ENCODE results near the gene PERP.
"Not testable (repeated sequence)": the region's sequence is repeated elsewhere in the genome, so short reads cannot be mapped to it uniquely, and the experiment has no call there.

Gene PERP

DNA sequence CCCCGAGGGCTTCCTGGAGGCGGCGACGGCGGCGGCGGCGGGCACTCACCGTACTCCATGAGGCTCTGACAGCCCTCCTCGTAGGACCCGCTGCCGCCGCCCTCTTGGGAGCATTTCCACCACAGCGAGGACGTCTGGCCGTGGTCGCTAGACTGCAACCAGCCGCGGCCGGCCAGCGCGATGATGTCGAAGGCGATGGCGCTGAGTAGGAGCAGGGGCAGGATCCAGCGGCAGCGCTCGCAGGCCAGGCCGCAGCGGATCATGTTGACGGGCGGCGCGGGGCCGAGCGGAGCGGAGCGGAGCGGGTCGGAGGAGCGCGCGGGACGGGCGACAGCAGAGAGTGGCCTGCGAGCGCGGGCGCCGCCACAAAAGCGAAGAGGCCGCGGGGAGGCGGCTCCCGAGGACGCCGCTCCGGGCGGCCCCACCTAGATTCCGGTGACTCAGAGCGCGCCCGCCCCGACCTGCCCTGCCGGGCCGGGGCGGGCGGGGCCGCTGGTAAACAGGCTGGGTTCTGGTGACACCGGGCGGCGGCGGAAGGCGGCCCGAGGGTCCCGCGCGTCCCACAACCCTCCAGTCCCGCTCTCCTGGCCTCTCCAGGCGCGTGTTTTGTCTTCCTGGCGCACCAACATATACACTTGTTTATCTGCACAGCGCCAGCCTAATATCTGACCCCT, at the start of gene PERP:
Gene PERP (minus strand): TSS at position 342 of the 674 bp plus-strand sequence. CDS start 79 bp downstream, at position 263.
- H3K4me3 ChIP-seq (ENCODE audit: low read depth, low read length) = peak within 1 kb of the TSS; percentile 78

DNA sequence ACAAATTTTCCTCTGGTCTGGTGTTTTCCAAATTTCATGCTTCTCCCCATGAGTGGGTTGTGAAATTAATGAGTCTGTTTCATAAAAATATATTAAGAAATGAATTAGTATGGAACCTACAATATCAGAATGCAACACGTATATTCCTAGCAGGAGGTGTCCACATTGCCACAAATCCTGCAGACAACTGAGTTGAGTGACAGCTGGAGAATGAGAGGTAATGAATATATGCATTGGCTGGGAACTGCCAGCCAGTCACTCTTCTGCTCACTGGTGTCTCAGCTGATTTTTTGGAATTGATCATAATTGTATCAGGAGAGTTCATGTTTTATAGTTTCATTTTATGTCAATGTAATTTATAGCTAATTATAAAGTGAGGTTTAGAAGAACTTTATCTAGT, 48.2 kb upstream of the PERP start:
- no peak overlapping the region for H3K4me3 ChIP-seq (ENCODE audit: low read depth, low read length)

DNA sequence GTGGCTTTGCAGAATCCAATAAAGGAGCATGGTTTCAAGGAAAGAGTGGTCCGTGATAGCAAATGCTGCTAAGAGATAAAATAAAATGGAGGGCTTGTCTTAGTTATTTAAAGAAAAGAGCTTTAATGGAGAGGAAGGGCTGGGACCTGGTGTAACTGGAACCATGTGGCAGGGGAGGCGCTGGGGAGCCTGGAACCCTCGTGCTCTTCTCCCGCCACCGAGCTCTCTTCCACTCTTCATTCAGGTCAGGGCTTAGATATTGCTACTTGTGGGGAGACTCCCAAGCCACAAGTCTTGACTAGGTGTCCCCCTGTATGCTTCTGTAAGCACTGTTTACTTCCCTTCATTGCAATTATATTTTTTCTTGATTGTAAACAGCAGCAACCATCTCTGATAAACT, 39.3 kb upstream of the PERP start:
- no peak overlapping the region for H3K4me3 ChIP-seq (ENCODE audit: low read depth, low read length)

DNA sequence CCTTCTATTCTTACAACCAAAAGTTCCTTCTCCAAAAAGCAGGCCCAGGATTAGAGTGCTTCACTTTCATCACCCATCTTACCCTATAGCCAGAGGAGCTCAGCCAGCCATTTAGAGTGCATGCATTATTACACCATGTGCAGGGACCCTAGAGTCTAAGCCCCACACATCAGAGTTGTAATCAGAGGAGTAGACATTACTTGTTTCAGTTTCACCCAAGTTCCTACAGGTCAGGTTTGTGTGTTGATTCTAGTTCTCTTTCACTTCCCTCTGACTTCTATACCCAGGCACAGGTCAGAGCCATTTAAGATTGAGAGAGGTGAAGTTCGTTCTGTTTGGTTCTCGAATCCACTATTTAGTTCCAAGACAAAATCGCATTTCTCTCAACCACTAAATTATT, 38.2 kb upstream of the PERP start:
- no peak overlapping the region for H3K4me3 ChIP-seq (ENCODE audit: low read depth, low read length)

DNA sequence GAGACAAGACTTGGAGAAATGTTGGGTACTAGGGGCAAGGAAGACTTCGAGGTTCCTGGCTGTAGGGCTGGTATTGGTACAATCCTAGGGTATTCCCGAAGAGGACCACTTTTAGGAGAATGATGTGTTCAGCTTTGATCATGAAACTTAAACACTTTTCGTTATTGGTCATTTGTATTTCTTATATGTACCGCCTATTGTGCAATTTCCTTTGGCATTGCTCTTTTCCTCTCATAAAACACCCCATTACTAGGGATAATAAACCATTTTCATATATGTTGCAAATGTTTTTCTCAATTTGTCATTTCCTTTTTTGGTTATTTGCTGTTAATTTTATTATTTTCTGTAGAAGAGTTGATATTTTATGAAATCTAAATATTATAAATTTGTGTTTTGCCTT, 35.6 kb upstream of the PERP start:
- no peak overlapping the region for H3K4me3 ChIP-seq (ENCODE audit: low read depth, low read length)

DNA sequence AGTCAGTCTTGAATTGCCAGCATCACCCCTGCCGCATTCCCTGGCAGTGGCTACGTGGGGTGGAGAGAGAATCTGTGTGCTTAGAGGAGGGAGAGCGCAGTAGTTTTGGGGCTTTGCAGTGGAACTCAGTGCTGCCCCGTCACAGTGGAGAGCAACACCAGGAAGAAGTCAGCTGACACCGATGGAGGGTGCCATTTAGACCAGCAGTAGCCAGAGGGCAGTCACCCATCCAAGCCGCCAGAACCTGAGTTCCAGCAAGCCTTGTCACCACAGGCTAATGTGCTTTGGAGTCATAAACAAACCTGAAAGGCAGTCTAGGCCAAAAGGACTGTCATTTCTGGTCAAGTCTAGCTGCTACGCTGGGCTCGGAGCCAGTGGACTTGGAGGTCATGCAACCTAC, 22.0 kb upstream of the PERP start:
- H3K4me3 ChIP-seq (ENCODE audit: low read depth, low read length) = no peak overlapping the region

DNA sequence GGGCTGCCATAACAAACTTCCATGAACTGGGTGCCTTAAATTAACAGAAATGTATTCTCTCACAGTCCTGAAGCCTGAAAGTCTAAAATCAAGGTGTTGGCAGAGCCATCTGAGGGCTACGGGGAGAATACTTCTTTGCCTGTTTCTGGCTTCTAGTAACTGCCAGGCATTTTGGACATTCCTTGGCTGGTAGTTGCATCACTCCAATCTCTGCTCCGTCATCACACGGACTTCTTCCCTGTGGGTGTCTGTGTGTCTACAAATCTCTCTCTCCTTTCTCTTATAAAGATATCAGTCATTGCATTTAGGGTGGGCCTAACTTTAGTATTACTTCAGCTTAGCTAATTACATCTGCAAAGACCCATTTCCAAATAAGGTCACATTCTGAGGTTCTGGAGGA, 20.9 kb upstream of the PERP start:
- no peak overlapping the region for H3K4me3 ChIP-seq (ENCODE audit: low read depth, low read length)

DNA sequence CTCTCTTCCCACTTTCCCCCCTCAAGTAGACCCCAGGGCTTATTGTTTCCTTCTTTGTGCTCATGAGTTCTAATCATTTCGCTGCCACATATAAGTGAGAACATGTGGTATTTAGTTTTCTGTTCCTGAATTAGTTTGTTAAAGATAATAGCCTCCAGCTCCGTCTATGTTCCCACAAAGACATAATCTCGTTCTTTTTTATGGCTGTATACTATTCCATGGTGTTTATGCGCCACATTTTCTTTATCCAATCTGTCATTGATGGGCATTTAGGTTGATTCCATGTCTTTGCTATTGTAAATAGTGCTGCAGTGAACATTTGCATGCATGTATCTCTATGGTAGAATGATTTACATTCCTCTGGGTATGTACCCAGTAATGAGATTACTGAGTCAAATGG, 16.9 kb upstream of the PERP start:
- no peak overlapping the region for H3K4me3 ChIP-seq (ENCODE audit: low read depth, low read length)

DNA sequence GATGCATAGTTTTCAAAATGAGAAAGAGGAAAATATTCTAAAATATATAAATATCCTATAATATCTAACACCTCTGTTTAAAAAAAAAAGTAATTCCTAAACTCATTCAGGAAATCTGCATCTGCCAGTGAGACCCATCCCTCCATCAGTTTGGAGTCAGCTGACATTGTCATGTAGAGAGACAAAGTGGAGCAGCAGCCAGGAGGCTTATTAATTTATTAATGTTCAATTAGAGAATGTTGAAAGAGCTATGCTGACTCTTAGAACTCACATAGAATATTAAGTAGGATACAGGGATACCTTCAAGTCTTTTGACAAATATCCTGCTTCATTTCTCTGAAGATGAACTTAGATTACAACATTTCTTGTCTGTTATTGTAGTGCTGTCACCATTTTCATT, 12.8 kb upstream of the PERP start:
- H3K4me3 ChIP-seq (ENCODE audit: low read depth, low read length) = no peak overlapping the region

DNA sequence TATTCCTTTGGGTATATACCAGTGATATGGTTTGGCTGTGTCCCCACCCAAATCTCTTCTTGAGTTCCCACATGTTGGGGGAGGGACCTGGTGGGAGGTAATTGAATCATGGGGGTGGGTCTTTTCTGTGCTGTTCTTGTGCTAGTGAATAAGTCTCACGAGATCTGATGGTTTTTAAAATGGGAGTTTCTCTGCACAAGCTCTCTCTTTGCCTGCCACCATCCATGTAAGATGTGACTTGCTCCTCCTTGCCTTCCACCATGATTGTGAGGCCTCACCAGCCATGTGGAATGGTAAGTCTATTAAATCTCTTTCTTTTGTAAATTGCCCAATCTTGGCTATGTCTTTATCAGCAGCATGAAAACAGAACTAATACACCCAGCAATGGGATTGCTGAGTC, 12.0 kb upstream of the PERP start:
- H3K4me3 ChIP-seq (ENCODE audit: low read depth, low read length) = not testable (repeated sequence)

DNA sequence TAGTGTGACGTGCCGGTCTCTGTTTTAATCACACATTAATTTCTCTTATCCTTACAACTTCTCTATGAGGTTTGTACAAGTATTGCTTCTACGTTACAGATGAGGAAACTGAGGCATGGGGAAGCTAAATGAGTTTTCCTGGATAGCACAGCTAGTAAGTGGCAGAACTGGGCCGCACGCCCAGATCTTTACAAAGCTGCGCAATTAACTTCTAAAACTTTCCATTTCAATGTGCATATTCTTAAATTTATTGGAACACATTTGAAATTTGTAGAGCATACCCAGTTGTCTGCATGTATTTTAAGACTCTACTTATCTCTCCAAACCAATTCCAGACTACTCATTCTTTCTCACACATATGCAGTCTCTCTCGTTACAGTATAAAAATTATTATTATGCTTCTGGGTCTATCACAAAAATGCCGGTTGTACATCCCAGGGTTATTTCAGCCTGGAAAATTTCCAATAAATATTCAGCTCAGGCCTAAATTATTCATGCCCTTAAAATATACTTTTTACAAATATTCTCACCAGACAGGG, 10.2 kb upstream of the PERP start:
- H3K4me3 ChIP-seq (ENCODE audit: low read depth, low read length) = no peak overlapping the region

DNA sequence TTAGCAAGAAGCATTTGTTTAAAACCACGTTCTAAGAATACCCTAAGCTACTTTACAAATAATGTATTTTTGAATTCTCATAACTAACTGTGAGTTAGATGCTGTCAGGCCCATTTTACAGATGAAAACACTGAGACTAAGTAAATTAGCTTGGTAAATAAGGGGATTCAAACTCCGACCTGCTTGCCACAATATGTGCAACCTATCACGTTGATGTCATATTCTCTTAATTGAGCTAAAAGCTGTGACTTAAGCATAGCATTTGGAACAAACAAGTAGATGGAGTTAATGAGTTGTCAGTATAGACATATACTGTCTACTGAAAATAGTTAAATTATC, 9.4 kb upstream of the PERP start:
- no peak overlapping the region for H3K4me3 ChIP-seq (ENCODE audit: low read depth, low read length)

DNA sequence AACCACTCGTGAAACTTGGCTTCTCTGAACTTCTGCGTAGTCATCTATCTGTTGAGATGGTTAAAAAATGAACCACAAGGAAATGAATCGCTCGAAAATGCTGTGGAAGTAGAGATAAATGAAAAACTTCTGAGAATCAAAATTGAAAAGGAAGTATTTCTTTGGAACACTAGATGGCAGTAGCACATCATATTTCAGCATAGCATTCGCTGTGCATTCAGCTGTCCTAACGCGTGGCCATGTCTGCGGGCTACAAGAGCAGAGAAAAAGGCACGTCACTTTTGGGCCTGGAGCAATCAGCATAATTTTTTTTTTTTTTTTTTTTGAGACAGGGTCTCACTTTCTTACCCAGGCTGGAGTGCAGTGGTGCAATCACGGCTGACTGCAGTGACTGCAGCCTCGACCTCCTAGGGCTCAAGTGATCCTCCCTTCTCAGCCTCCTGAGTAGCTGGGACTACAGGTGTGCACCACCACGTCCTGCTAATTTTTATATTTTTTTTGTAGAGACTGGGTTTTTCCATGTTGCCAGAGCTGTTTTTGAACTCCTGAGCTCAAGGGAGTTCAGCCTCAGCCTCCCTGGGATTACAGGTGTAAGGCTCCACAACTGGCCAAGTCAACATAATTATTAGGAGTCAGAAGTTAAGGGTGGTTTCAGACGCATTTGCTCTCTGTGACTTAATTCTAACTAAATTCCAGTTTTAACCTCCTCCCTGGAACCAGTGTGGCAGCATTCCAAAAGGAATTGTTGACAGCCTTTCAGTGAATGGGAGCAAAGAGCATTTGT, 8.8 kb upstream of the PERP start:
- no peak overlapping the region for H3K4me3 ChIP-seq (ENCODE audit: low read depth, low read length)

DNA sequence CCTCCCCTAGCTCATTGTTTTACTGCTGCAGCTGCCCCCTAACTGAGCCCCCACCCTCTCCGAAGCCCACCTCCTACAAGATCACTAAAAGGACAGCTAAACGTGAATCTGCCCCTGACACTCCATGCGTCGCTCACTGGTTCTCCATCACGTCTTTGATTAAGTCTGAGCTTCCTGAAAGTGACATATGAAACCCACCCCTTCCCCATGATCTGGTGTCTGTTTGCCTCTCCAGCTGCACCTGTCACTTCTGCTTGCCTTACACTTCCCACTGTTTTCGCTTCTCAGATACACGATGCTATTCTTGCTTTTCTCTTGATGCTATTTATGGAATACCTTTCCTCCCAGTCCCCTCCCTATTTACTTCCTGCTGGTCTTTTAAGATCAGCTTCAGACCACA, 8.0 kb upstream of the PERP start:
- H3K4me3 ChIP-seq (ENCODE audit: low read depth, low read length) = no peak overlapping the region

DNA sequence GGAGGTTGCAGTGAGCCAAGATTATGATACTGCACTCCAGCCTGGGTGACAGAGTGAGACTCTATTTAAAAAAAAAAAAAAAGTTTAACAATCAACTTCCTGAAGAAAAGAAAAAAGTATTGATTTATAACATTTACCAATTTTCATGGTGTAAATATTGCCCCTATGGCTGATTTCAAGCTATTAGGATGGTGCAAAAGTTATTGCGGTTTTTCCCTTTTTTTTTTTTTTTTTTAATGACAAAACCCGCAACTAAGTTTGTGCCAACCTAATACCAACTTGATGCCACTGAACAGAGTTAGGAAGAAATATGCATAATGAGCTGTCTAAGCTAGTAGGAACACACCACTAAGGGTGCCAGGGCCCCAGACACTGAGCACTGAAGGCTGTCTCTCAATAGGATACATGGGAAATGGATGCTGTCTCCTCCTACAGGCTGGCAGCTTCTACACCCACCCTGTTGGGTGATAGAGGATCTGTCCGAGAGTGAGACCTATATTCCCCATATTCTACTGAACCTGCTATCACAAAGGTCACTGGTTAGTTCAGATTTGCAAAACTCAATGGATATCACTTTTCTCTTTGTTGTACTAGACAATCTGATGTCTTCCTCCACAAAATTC, 6.5 kb upstream of the PERP start:
- H3K4me3 ChIP-seq (ENCODE audit: low read depth, low read length) = no peak overlapping the region

DNA sequence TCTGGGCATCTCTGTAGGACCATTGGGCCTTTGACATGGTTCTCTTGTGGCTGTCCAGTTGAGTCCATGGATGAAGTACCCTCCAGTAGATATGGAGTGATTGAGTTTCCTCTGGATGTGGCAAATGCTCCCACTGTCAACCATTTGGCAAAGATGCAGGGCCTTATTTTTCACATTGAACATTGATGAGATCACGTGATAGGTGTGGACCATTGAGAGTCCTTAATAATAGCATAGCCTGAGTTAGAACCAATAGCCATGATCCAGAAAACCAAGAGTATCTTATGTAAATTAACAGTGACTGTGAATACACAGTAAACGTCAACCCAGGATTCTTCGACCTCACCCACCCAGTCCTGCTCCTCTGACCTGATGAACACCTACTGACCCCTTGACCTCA, 3.0 kb upstream of the PERP start:
- no peak overlapping the region for H3K4me3 ChIP-seq (ENCODE audit: low read depth, low read length)

DNA sequence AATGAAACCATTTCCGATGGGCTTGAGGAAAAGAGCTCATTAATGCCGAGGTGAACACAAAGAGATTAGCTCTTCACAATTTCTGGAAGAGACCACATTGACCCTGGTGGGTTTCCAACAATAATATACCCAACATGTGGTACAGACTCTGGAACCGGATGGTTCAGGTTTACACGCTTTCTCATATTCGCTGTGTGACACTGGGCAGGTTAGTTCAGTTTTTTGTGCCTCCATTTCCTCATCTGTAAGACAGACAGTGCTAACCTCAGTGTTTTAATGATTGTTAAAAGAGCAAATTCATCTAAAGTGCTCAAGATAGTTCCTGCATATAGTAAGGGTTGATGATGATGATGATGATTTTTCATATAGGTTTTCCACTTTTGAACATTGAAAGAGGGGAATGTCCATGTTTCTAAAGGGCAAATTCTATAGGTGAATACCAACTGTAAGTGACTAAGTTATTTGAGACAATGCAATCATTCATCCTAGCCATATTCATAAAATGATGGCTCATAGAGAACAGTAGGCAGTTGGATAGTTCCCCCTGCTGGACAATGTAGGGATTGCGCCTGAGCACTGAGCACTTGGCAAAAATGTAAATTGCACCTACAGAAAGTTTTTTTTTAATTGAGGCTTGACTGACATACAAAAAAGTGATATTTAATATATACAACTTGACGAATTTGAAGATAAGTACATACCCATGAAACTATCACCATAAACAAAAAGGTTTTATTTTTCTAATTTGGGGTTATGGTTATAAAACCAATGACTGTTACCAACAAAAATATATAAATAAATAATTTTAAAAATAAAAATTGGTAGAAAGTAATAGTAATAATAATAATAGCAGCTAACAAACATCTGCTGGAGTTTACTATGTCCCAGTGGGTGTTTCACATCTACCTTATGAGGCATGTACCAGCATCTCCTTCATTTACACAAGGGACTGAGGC, 2.1 kb upstream of the PERP start:
- H3K4me3 ChIP-seq (ENCODE audit: low read depth, low read length) = no peak overlapping the region

DNA sequence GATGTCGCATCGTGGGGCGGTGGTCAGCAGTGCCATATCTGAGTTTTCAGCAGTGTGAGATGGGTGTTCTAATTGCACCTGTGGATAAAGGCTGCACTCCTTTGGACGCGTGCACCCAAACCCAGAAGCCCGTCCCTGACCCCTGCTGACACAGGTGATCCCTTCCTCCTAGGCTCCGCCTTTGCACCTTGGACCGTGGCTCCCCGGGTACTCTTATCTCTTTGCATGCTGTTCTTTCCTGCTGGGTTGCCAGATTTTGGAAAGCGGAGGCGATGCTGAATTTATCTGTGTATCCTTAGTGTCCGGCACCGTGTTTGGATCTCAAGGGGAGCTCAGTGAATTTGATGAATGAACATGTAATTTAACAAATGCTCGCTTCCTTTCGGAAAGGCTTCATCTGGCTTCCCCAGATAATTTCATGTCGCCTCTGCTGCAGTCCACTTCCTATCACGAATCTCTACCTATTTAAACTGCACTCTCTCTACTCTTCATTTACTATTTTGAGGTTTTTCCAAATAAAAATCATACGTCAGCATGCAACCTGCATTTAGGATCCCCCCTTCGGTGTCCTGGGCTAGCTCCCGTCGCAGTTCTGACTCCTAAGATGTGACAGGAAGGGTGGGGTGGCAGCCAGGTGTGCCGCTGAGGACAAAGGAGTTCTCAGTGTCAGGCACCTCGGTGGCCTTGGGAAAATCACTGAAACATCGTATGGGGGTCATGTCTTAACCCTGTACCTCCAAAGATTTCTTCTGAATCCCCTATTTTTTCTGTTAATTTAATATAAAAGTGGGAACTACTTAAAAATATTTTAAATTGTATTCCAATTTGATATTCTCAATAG, 753 bp upstream of the PERP start:
- peak overlapping the region; percentile 78 for H3K4me3 ChIP-seq (ENCODE audit: low read depth, low read length)

DNA sequence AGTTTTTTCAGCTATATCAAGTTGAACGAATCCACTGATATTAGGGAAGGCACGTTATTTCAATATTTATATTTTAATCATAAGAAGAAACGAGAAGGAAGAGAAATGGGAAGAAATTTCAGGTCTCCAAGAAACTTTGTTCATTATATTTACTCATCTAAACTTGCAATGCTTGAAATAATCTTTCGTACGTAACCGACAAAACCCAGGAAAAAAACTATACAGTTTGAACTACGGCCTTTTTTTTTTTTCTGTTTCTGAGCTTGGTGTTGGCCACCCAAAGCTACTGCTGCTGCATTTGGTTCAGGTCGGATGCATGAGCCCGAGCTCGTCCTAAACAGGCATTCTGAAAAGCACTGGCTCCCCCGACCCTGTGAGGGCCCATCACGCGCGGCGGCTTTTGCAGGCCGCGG, 548 bp downstream of the PERP start:
- peak overlapping the region; percentile 78 for H3K4me3 ChIP-seq (ENCODE audit: low read depth, low read length)

All from iPS-11a (cell line).